ENCODE results near the gene MRO. TPM values are rescaled to one million over a fixed set of nuclear protein-coding genes. Genes with fewer than 3 reads are reported as not detected.

Gene MRO
- polyA plus RNA-seq, 1 of the 3 experiments (the other 2 are of a cell fraction) = not detected

DNA sequence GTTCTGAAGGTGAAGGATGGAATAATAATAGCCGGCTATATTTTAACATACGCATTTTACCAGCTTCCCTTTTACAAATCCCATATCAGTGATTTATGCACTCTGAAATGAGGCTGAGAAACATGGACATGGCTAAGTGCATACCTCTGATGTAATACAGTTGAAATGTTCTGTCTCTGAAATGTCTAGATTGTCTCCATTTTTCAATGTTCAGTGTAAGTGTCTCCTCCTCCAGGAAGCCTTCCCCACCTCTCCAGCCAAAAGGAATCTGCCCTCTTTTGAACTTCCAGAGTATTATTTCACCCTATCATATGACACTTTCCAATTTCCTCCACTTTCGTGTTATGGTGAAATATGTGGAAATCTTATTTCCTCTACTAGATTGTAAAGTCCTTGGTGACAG is 29.6 kb upstream of the MRO start:
- no peaks in the 10 kb centered on the region for H3K79me2 ChIP-seq (ENCODE audit: insufficient read depth)
- 92% methylated on average over 3 of the region's 3 CpGs for WGBS (ENCODE audit: low lambda C conversion rate)
- no peaks in the 10 kb centered on the region for H4K20me1 ChIP-seq (ENCODE audit: insufficient read depth)
- DNase-seq = no peak
- no peak overlapping the region for H3K4me2 ChIP-seq
- H3K9me3 ChIP-seq = no peaks in the 10 kb centered on the region
- no peak overlapping the region for H3K9ac ChIP-seq
- no peaks in the 10 kb centered on the region for H3K4me1 ChIP-seq (ENCODE audit: control insufficient read depth in 1 of 2, insufficient read depth in 2 of 2, low read depth in 1 of 2, low read length in 1 of 2)
- H3F3A ChIP-seq (replicated peaks; ENCODE audit: insufficient read depth) = peaks cover 6% of the 10 kb centered on the region
- H3K27ac ChIP-seq (ENCODE audit: low read depth in 2 of 2, low read length in 1 of 2) = no peak overlapping the region
- no peaks in the 10 kb centered on the region for H3K27me3 ChIP-seq (ENCODE audit: insufficient read depth)
- no peak overlapping the region for H2AFZ ChIP-seq (ENCODE audit: low read depth)
- no peak overlapping the region for H3K4me3 ChIP-seq (ENCODE audit: low read depth in 2 of 2, low read length in 1 of 2)
- H3K9me2 ChIP-seq = no peaks in the 10 kb centered on the region
- H3K36me3 ChIP-seq (replicated peaks in 1 of 2; ENCODE audit: control insufficient read depth in 1 of 2, insufficient read depth in 2 of 2, low read length in 1 of 2) = no peaks in the 10 kb centered on the region
- CTCF ChIA-PET = interaction anchor here (1.4 kb wide), 1 partner anchor 8 kb away, joined by 3 read pairs; no protein-coding TSS in a partner anchor
- POLR2A ChIA-PET = no interaction called here
- TF ChIP-seq NFIC (IDR thresholded peaks at IDR 0.05; ENCODE audit: borderline replicate concordance) (no peak), SIN3A (IDR thresholded peaks at IDR 0.05; ENCODE audit: borderline replicate concordance, low read depth, low read length) (no peak), FOXM1 (IDR thresholded peaks at IDR 0.05; ENCODE audit: low read depth) (no peak), NRF1 (IDR thresholded peaks at IDR 0.05; ENCODE audit: low read depth, low read length) (no peak), RFX5 (IDR thresholded peaks at IDR 0.05; ENCODE audit: low read length) (no peak), GABPA (IDR thresholded peaks at IDR 0.05; ENCODE audit: low read depth) (no peak), FOSL2 (IDR thresholded peaks at IDR 0.05; ENCODE audit: borderline replicate concordance, low read depth) (no peak), TCF12 (IDR thresholded peaks at IDR 0.05) (no peak), JUND (IDR thresholded peaks at IDR 0.05) (no peak), FOXJ3 (CRISPR knock-in tag; IDR thresholded peaks at IDR 0.05) (no peak), EZH2phosphoT487 (IDR thresholded peaks at IDR 0.05; ENCODE audit: borderline replicate concordance, low read depth) (no peak), YY1 (IDR thresholded peaks at IDR 0.05; ENCODE audit: low read depth) (no peak), RAD21 (IDR thresholded peaks at IDR 0.05; ENCODE audit: low read length) (no peak), ELF1 (IDR thresholded peaks at IDR 0.05) (no peak), MEF2A (IDR thresholded peaks at IDR 0.05; ENCODE audit: borderline replicate concordance, low read depth) (no peak), POLR2AphosphoS5 (IDR thresholded peaks at IDR 0.05; ENCODE audit: low read depth, low read length) (no peak)
- TF ChIP-seq, protein P1, sequence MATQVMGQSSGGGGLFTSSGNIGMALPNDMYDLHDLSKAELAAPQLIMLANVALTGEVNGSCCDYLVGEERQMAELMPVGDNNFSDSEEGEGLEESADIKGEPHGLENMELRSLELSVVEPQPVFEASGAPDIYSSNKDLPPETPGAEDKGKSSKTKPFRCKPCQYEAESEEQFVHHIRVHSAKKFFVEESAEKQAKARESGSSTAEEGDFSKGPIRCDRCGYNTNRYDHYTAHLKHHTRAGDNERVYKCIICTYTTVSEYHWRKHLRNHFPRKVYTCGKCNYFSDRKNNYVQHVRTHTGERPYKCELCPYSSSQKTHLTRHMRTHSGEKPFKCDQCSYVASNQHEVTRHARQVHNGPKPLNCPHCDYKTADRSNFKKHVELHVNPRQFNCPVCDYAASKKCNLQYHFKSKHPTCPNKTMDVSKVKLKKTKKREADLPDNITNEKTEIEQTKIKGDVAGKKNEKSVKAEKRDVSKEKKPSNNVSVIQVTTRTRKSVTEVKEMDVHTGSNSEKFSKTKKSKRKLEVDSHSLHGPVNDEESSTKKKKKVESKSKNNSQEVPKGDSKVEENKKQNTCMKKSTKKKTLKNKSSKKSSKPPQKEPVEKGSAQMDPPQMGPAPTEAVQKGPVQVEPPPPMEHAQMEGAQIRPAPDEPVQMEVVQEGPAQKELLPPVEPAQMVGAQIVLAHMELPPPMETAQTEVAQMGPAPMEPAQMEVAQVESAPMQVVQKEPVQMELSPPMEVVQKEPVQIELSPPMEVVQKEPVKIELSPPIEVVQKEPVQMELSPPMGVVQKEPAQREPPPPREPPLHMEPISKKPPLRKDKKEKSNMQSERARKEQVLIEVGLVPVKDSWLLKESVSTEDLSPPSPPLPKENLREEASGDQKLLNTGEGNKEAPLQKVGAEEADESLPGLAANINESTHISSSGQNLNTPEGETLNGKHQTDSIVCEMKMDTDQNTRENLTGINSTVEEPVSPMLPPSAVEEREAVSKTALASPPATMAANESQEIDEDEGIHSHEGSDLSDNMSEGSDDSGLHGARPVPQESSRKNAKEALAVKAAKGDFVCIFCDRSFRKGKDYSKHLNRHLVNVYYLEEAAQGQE (IDR thresholded peaks at IDR 0.05; ENCODE audit: low read depth, low read length) = no peak
- TF ChIP-seq, protein P2, sequence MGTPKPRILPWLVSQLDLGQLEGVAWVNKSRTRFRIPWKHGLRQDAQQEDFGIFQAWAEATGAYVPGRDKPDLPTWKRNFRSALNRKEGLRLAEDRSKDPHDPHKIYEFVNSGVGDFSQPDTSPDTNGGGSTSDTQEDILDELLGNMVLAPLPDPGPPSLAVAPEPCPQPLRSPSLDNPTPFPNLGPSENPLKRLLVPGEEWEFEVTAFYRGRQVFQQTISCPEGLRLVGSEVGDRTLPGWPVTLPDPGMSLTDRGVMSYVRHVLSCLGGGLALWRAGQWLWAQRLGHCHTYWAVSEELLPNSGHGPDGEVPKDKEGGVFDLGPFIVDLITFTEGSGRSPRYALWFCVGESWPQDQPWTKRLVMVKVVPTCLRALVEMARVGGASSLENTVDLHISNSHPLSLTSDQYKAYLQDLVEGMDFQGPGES (IDR thresholded peaks at IDR 0.05; ENCODE audit: low read depth, low read length) = no peak
- TF ChIP-seq, protein P3, sequence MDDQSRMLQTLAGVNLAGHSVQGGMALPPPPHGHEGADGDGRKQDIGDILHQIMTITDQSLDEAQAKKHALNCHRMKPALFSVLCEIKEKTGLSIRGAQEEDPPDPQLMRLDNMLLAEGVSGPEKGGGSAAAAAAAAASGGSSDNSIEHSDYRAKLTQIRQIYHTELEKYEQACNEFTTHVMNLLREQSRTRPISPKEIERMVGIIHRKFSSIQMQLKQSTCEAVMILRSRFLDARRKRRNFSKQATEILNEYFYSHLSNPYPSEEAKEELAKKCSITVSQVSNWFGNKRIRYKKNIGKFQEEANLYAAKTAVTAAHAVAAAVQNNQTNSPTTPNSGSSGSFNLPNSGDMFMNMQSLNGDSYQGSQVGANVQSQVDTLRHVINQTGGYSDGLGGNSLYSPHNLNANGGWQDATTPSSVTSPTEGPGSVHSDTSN (IDR thresholded peaks at IDR 0.05) = no peak
- TF ChIP-seq, protein P4, sequence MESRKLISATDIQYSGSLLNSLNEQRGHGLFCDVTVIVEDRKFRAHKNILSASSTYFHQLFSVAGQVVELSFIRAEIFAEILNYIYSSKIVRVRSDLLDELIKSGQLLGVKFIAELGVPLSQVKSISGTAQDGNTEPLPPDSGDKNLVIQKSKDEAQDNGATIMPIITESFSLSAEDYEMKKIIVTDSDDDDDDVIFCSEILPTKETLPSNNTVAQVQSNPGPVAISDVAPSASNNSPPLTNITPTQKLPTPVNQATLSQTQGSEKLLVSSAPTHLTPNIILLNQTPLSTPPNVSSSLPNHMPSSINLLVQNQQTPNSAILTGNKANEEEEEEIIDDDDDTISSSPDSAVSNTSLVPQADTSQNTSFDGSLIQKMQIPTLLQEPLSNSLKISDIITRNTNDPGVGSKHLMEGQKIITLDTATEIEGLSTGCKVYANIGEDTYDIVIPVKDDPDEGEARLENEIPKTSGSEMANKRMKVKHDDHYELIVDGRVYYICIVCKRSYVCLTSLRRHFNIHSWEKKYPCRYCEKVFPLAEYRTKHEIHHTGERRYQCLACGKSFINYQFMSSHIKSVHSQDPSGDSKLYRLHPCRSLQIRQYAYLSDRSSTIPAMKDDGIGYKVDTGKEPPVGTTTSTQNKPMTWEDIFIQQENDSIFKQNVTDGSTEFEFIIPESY (IDR thresholded peaks at IDR 0.05; ENCODE audit: borderline replicate concordance, low read depth) = no peak

Data from SK-N-SH (cell line).